ENCODE data around the gene DPP6. TPM values are rescaled to one million over a fixed set of nuclear protein-coding genes. Genes with fewer than 3 reads are reported as not detected.

Gene DPP6
- total and polyA plus RNA-seq, 2 of the 8 experiments (the other 6 are each of a cell fraction or from before 2014, with no cell fraction given): 4.7 to 6.8 TPM

DNA sequence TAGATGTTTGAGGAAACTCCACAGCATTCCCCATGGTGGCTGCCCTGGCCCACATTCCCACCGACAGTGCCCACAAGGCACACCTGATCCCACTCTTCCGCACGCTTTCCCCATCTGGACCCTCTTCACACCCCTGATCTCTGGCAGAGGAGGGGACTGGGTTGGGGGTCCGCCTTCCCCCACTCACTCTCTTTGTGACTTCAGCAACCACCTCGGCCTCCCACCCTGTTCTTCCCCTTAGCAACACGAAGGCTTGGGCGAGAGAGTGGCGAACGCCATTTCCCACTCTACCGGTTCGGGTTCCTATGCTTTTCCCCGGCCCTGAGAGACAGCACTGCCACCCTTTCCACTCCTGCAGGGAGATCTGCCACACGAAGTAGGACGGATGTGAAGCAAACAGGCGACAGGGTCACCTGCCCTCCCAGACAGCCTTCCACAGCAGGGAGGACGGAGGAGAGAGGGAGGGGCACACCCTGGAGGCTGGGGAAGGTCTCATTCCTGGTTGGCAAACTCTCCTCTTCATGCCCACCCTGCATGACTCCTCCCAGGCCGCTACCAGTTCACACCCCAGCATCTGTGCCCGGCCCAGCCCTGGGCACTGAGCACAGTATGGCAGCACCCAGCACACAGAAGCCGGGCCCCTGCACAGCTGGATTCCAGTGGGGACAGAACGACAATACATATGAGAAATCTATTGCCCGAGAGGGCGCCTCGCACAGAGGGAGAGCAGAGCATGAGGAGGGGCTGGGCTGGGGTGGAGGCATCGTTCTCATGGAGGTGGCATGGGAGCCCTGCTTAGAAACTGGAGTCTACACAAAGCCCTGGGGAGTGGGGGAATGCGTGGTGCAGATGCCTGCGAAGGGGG is 857.3 kb downstream of the DPP6 start:
- Histone ChIP-seq H3K27me3 (replicated peaks in 1 of 4; ENCODE audit: control insufficient read depth in 3 of 4, extremely low read depth in 1 of 4, insufficient read depth in 3 of 4, low read length in 3 of 4) (peaks cover 0 to 6% (median 4%) of the 10 kb centered on the region in 4 experiments; a peak in 5 of 7 replicates), H2BK120ac (replicated peaks; ENCODE audit: low read depth, low read length) (no peak overlapping the region), H3K23ac (ENCODE audit: insufficient read length) (no peak overlapping the region), H3K27ac (ENCODE audit: low read depth, low read length) (no peak overlapping the region), H2AFZ (ENCODE audit: low read length) (no peak overlapping the region), H3K9ac (replicated peaks in 1 of 4; ENCODE audit: extremely low read depth in 1 of 4, low read depth in 3 of 4, low read length in 3 of 4) (no peak overlapping the region), H2BK20ac (ENCODE audit: low read length) (no peak overlapping the region), H3K36me3 (ENCODE audit: control insufficient read depth in 2 of 4, insufficient read depth in 4 of 4, low read length in 3 of 4) (peaks cover 0 to 5% (median 0%) of the 10 kb centered on the region in 4 experiments; a peak in 1 of 8 replicates), H2AK5ac (ENCODE audit: low read depth, low read length) (no peak overlapping the region), H3K4me1 (replicated peaks in 1 of 4; ENCODE audit: control insufficient read depth in 3 of 4, insufficient read depth in 4 of 4, low read length in 3 of 4) (peaks cover 0 to 2% (median 0%) of the 10 kb centered on the region in 4 experiments; a peak in 4 of 7 replicates), H2BK15ac (ENCODE audit: low read length) (no peak overlapping the region), H3K4me2 (ENCODE audit: insufficient read depth in 1 of 2, low read depth in 2 of 2, low read length in 2 of 2) (no peak overlapping the region), H4K20me1 (replicated peaks in 1 of 2; ENCODE audit: control insufficient read depth in 1 of 2, insufficient read depth in 2 of 2, low read length in 2 of 2) (no peaks in the 10 kb centered on the region), H4K5ac (ENCODE audit: insufficient read length, low read depth, low read length) (no peak overlapping the region), H4K91ac (replicated peaks; ENCODE audit: insufficient read length, low read length) (no peak overlapping the region), H3K4ac (replicated peaks; ENCODE audit: insufficient read length, low read depth, low read length) (no peak overlapping the region), H4K8ac (ENCODE audit: extremely low read depth, insufficient read depth, low read length) (no peak overlapping the region), H3K56ac (replicated peaks; ENCODE audit: insufficient read length, low read depth, low read length) (no peak overlapping the region), H3K4me3 (ENCODE audit: extremely low read depth in 1 of 4, insufficient read depth in 2 of 4, low read depth in 3 of 4, low read length in 4 of 4) (no peak overlapping the region), H3K79me1 (ENCODE audit: low read depth, low read length) (no peaks in the 10 kb centered on the region), H3K18ac (ENCODE audit: extremely low read depth, low read length) (no peak overlapping the region), H3K9me3 (ENCODE audit: insufficient read depth in 2 of 2, low read depth in 1 of 2, low read length in 1 of 2) (peaks cover 6 to 27% of the 10 kb centered on the region in 2 experiments; a peak in 3 of 4 replicates), H2BK12ac (ENCODE audit: low read depth, low read length) (no peak overlapping the region), H3K23me2 (ENCODE audit: low read depth, low read length) (no peaks in the 10 kb centered on the region; the same call in 1 of the 2 replicates), H3K14ac (ENCODE audit: insufficient read length) (no peak overlapping the region), H2BK5ac (ENCODE audit: low read depth, low read length) (no peak overlapping the region), H3K79me2 (ENCODE audit: control insufficient read depth in 1 of 2, insufficient read depth in 2 of 2, low read length in 2 of 2) (no peaks in the 10 kb centered on the region)
- TF ChIP-seq PHF8 (conservative IDR thresholded peaks at IDR 0.05; ENCODE audit: low read depth, low read length) (no peak), ZNF274 (IDR thresholded peaks at IDR 0.05; ENCODE audit: borderline replicate concordance, extremely low read depth, low read length) (no peak), NANOG (IDR thresholded peaks at IDR 0.05; ENCODE audit: insufficient read depth, low read depth, low read length, poor library complexity, severe bottlenecking) (no peak), JUN (IDR thresholded peaks at IDR 0.05; ENCODE audit: low read depth, low read length) (no peak), EZH2 (IDR thresholded peaks at IDR 0.05; ENCODE audit: low read depth, low read length, severe bottlenecking) (no peak)
- DNase-seq (ENCODE audit: low read depth in 1 of 2, low spot score in 2 of 2) (no peak), FAIRE-seq (no peak)
- 91% methylated on average over 24 of the region's 26 CpGs; no CpG with 5 or more reads in 1 of the 2 experiments for WGBS, 2 experiments (ENCODE audit: extremely low coverage in 1 of 2, insufficient coverage in 1 of 2, insufficient read length in 1 of 2, insufficient replicate concordance in 2 of 2, low coverage in 1 of 2, low lambda C conversion rate in 2 of 2, missing lambda C conversion rate in 1 of 2)
- CTCF ChIA-PET (ENCODE audit: partially characterized antibody): no interaction called here
- POLR2A ChIA-PET (ENCODE audit: partially characterized antibody): no interaction called here
